HepG2 (cell line): ENCODE data around the gene CACNA1F. TPM values are rescaled to one million over a fixed set of nuclear protein-coding genes. Genes with fewer than 3 reads are reported as not detected.

Experiments
- ASH2L ChIP-seq: fragments of 300-600, 200-600 bp; sonication (generic); IDR thresholded peaks from 2 replicates; pipeline ENCODE4 v1.7.0; 2017; ENCODE audit warnings: low read depth, mild to moderate bottlenecking, moderate library complexity, mixed read lengths, low read length; ENCODE audit not compliant: insufficient read length
- DMTF1 ChIP-seq: sonication (generic); formaldehyde crosslinking; IDR thresholded peaks from 2 replicates; pipeline ENCODE4 v1.4.0; 2020; ENCODE audit warnings: mild to moderate bottlenecking, missing genetic modification reagents
- GMEB1 ChIP-seq: sonication (generic); formaldehyde crosslinking; IDR thresholded peaks from 2 replicates; pipeline ENCODE4 v1.5.1; 2020; ENCODE audit warnings: missing genetic modification reagents, mild to moderate bottlenecking, borderline replicate concordance
- HES4 ChIP-seq: sonication (generic); formaldehyde crosslinking; IDR thresholded peaks from 2 replicates; pipeline ENCODE4 v1.9.0; 2021; ENCODE audit warnings: mild to moderate bottlenecking, missing genetic modification reagents, borderline replicate concordance
- MEIS2 ChIP-seq: sonication (generic); formaldehyde crosslinking; IDR thresholded peaks from 2 replicates; pipeline ENCODE4 v1.9.0; 2021; ENCODE audit warnings: mild to moderate bottlenecking, missing genetic modification reagents
- PBX2 ChIP-seq: IDR thresholded peaks from 2 replicates; pipeline ENCODE4 v1.6.1; 2016; ENCODE audit warnings: control low read depth
- RAD51 ChIP-seq: fragments of 450-650 bp; IDR thresholded peaks from 2 replicates; pipeline ENCODE4 v1.6.1; 2016; ENCODE audit warnings: borderline replicate concordance
- RARG ChIP-seq: sonication (generic); formaldehyde crosslinking; IDR thresholded peaks from 2 replicates; pipeline ENCODE4 v1.4.0; 2020; ENCODE audit warnings: low read depth, mild to moderate bottlenecking, missing genetic modification reagents
- REL ChIP-seq: sonication (generic); formaldehyde crosslinking; conservative IDR thresholded peaks from 2 replicates; pipeline ENCODE4 v1.8.0; 2022; ENCODE audit warnings: mild to moderate bottlenecking, missing genetic modification reagents, moderate library complexity
- REST ChIP-seq, 2 experiments: IDR thresholded peaks; 2 replicates each; pipeline ENCODE4 v1.6.1; 2011 to 2012; ENCODE audit warnings: low read length in 2 of 2, borderline replicate concordance in 1 of 2, low read depth in 1 of 2, mild to moderate bottlenecking in 1 of 2, moderate library complexity in 1 of 2
- SATB2 ChIP-seq: sonication (generic); formaldehyde crosslinking; IDR thresholded peaks from 2 replicates; pipeline ENCODE4 v1.5.0; 2020; ENCODE audit warnings: missing genetic modification reagents
- SRSF4 ChIP-seq: fragments of 200-400 bp; formaldehyde crosslinking; IDR thresholded peaks from one replicate; pipeline ENCODE4 v1.6.1; 2018; ENCODE audit warnings: mild to moderate bottlenecking, low read depth, low read length, moderate library complexity; ENCODE audit not compliant: poor library complexity, severe bottlenecking
- ZNF572 ChIP-seq: sonication (generic); formaldehyde crosslinking; IDR thresholded peaks from 2 replicates; pipeline ENCODE4 v1.5.1; 2020; ENCODE audit warnings: mild to moderate bottlenecking, missing genetic modification reagents
- ZNF724P ChIP-seq: sonication (generic); formaldehyde crosslinking; IDR thresholded peaks from 2 replicates; pipeline ENCODE4 v1.8.0; 2022; ENCODE audit warnings: missing genetic modification reagents, borderline replicate concordance
- ZNF782 ChIP-seq: sonication (generic); formaldehyde crosslinking; IDR thresholded peaks from 2 replicates; pipeline ENCODE4 v1.4.0; 2020; ENCODE audit warnings: missing genetic modification reagents, mild to moderate bottlenecking, borderline replicate concordance
- ZNF878 ChIP-seq: sonication (generic); formaldehyde crosslinking; IDR thresholded peaks from 2 replicates; pipeline ENCODE4 v1.8.1; 2023; ENCODE audit warnings: mild to moderate bottlenecking, missing genetic modification reagents, moderate library complexity
- polyA plus RNA-seq, 8 experiments: library from polyadenylated mRNA; depleted of rRNA in 3 of 8; stranded (reverse) in 7 of 8; unstranded in 1 of 8; fragments of >200 nt; fragmentation: Illumina TruSeq in 4 of 8; extraction: Trizol in 4 of 8; gene quantifications; 2 replicates each; pipeline versions ENCODE4 v1.2.1 to v1.2.3, GENCODE V29; 2011 to 2016; ENCODE audit warnings: low read depth in 4 of 8, missing spikeins in 1 of 8, mixed read lengths in 1 of 8; ENCODE audit not compliant: insufficient read depth in 1 of 8
- total RNA-seq, 5 experiments: library from RNA; depleted of rRNA; stranded (reverse); fragments of >200 nt; fragmentation: Illumina TruSeq; extraction: Trizol; gene quantifications; 2 replicates each; pipeline ENCODE4 v1.2.3, GENCODE V29; 2016; ENCODE audit warnings: low read depth in 1 of 5

The CACNA1F gene
- total and polyA plus RNA-seq, 2 of the 13 experiments (the other 11 are each of a cell fraction or from before 2014, with no cell fraction given), result 0.03 TPM; not detected in 1

GRCh38 chrX:49190821-49191573, 42.1 kb downstream of the CACNA1F start (continued):
- no peak for TF ChIP-seq REST (IDR thresholded peaks at IDR 0.05; ENCODE audit: borderline replicate concordance in 1 of 2, low read depth in 1 of 2, low read length in 2 of 2)
- no peak for TF ChIP-seq ASH2L
- TF ChIP-seq ZNF572 (CRISPR knock-in tag), result no peak
- 0 out of 2 replicates have a peak, but pooled peaks have one; percentile 65 for TF ChIP-seq GMEB1
- no peak for TF ChIP-seq DMTF1 (CRISPR knock-in tag)
- no peak for TF ChIP-seq HES4 (CRISPR knock-in tag)
- TF ChIP-seq RARG (CRISPR knock-in tag), result no peak
- no peak for TF ChIP-seq RAD51
- no peak for TF ChIP-seq SATB2
- peak; percentile 91 for TF ChIP-seq PBX2 (CRISPR knock-in tag)
- TF ChIP-seq MEIS2 (CRISPR knock-in tag), result no peak
- no peak for TF ChIP-seq REL (CRISPR knock-in tag)
- no peak for TF ChIP-seq ZNF782 (CRISPR knock-in tag)
- TF ChIP-seq ZNF724P (CRISPR knock-in tag), result no peak
- no peak for TF ChIP-seq SRSF4
- TF ChIP-seq ZNF878 (CRISPR knock-in tag), result no peak
